Liver (tissue), 3 donors: ENCODE data around the gene FAM221B.

Source experiments
- CTCF ChIP-seq: fragments of 150-350 bp; IDR thresholded peaks from 2 replicates; pipeline ENCODE4 v1.5.1; 2017; ENCODE audit warnings: improper control_type of control experiment, low read depth, low read length; ENCODE audit not compliant: missing input control
- JUND ChIP-seq, 2 donors: IDR thresholded peaks; 2 replicates each; pipeline ENCODE4 v1.6.1; 2016; ENCODE audit warnings: antibody characterized with exemption in 2 of 2
- NR2F2 ChIP-seq: IDR thresholded peaks from 2 replicates; pipeline ENCODE4 v1.6.1; 2016; ENCODE audit warnings: antibody characterized with exemption
- REST ChIP-seq: IDR thresholded peaks from 2 replicates; pipeline ENCODE4 v1.6.1; 2016; ENCODE audit warnings: antibody characterized with exemption, mild to moderate bottlenecking
- SP1 ChIP-seq: IDR thresholded peaks from 2 replicates; pipeline ENCODE4 v1.6.1; 2018; ENCODE audit warnings: antibody characterized with exemption, mild to moderate bottlenecking
- donor health status: healthy.
- donor health status: healthy.

- TF ChIP-seq REST (no peak), NR2F2 (no peak), CTCF (no peak), SP1 (no peak), JUND (IDR thresholded peaks at IDR 0.05) (no peak)
These were observed 45.1 kb downstream of the FAM221B start for GRCh38 chr9:35783418-35783817.
